HepG2 (cell line): ENCODE measurements around the gene LRRC15. TPM values are rescaled to one million over a fixed set of nuclear protein-coding genes. Genes with fewer than 3 reads are reported as not detected.

Source experiments
- ATAC-seq: fragments of 200-7000 bp; cut with Tn5 transposase; 3 replicates; pipeline ENCODE4 v1.9.1; 2020; ENCODE audit warnings: mild to moderate bottlenecking, moderate library complexity
- BruUV-seq: library from RNA; stranded (reverse); fragments of 400-500 nt; replicated peaks from 2 replicates; lab custom pipeline; 2021; lab: Mats Ljungman, UMichigan
- CTCF ChIA-PET: fragments of 300-600 bp; formaldehyde crosslinking; extraction: SDS; loops from one replicate; lab custom pipeline; 2021; ENCODE audit warnings: low total read pairs, inconsistent platforms, low intra/inter-chr PET ratio; lab: Yijun Ruan, JAX
- POLR2A ChIA-PET: fragments of 350-600 bp; sonication (Branson Sonifier 250); formaldehyde crosslinking; loops from one replicate; lab custom pipeline; 2020; ENCODE audit warnings: antibody characterized with exemption, inconsistent platforms; lab: Yijun Ruan, JAX
- DNase-seq: peaks from one replicate; pipeline ENCODE4 v3.0.0-alpha.2; 2015; ENCODE audit warnings: low spot score
- FAIRE-seq: peaks from 3 replicates; lab custom pipeline; 2011; peaks lifted over from hg19 to GRCh38; lab: Jason Lieb, UNC
- H2AFZ ChIP-seq: one replicate; pipeline ENCODE4 v1.6.1; 2011; ENCODE audit warnings: low read length, inconsistent platforms
- H3K27ac ChIP-seq: fragments of 300-600 bp; 3 replicates; pipeline ENCODE4 v1.8.0; 2011; ENCODE audit warnings: mixed run types, mild to moderate bottlenecking, mixed read lengths, low read length, inconsistent platforms; ENCODE audit not compliant: insufficient read depth; ENCODE audit errors: extremely low read length
- H3K27me3 ChIP-seq, 2 experiments: fragments of 200-600 bp in 1 of 2; 2 replicates in 1 of 2; 3 replicates in 1 of 2; pipeline versions ENCODE4 v1.6.0 to v1.8.0; 2011; ENCODE audit warnings: low read length in 2 of 2, mild to moderate bottlenecking in 2 of 2, moderate library complexity in 2 of 2, inconsistent platforms in 1 of 2; ENCODE audit not compliant: insufficient read depth in 2 of 2, control insufficient read depth in 1 of 2
- H3K36me3 ChIP-seq, 2 experiments: fragments of 200-600 bp in 1 of 2; replicated peaks in 1 of 2; 2 replicates in 1 of 2; 3 replicates in 1 of 2; pipeline versions ENCODE4 v1.5.1 to v1.8.0; 2011; ENCODE audit warnings: low read length in 2 of 2, inconsistent platforms in 1 of 2; ENCODE audit not compliant: insufficient read depth in 2 of 2, control insufficient read depth in 1 of 2
- H3K4me1 ChIP-seq: 2 replicates; pipeline ENCODE4 v1.5.1; 2012; ENCODE audit warnings: low read length, inconsistent platforms; ENCODE audit not compliant: insufficient read depth
- H3K4me2 ChIP-seq: 2 replicates; pipeline ENCODE4 v1.6.0; 2011; ENCODE audit warnings: low read depth, low read length, inconsistent platforms
- H3K4me3 ChIP-seq, 3 experiments: fragments of 200-600 bp in 1 of 3; sonication (generic), shearing (Covaris generic) in 1 of 3; replicated peaks in 1 of 3; 2 replicates each; pipeline ENCODE4 v1.5.1; 2011 to 2016; ENCODE audit warnings: low read length in 3 of 3, inconsistent platforms in 2 of 3, low read depth in 2 of 3, mild to moderate bottlenecking in 2 of 3, control low read depth in 1 of 3, mixed read lengths in 1 of 3; ENCODE audit not compliant: insufficient read depth in 1 of 3
- H3K79me2 ChIP-seq: one replicate; pipeline ENCODE4 v1.6.1; 2011; ENCODE audit warnings: low read length, inconsistent platforms; ENCODE audit not compliant: insufficient read depth
- H3K9ac ChIP-seq: 2 replicates; pipeline ENCODE4 v1.6.0; 2011; ENCODE audit warnings: mild to moderate bottlenecking, low read depth, low read length, inconsistent platforms; ENCODE audit not compliant: insufficient read depth
- H3K9me3 ChIP-seq: 2 replicates; pipeline ENCODE4 v1.5.1; 2012; ENCODE audit warnings: mild to moderate bottlenecking, low read length
- H4K20me1 ChIP-seq: 2 replicates; pipeline ENCODE4 v1.6.0; 2011; ENCODE audit warnings: inconsistent platforms, mild to moderate bottlenecking, low read length, moderate library complexity; ENCODE audit not compliant: insufficient read depth
- BCL3 ChIP-seq: sonication (generic); formaldehyde crosslinking; IDR thresholded peaks from 2 replicates; pipeline ENCODE4 v1.5.1; 2020; ENCODE audit warnings: mild to moderate bottlenecking, missing genetic modification reagents, moderate library complexity
- DMAP1 ChIP-seq: IDR thresholded peaks from 2 replicates; pipeline ENCODE4 v1.6.1; 2016
- GABPA ChIP-seq, 2 experiments: IDR thresholded peaks; 2 replicates each; pipeline ENCODE4 v1.6.1; 2011 to 2016; ENCODE audit warnings: low read depth in 2 of 2, low read length in 1 of 2, missing biosample characterization in 1 of 2, missing genetic modification characterization in 1 of 2
- ISX ChIP-seq: sonication (generic); formaldehyde crosslinking; conservative IDR thresholded peaks from 2 replicates; pipeline ENCODE4 v1.5.0; 2020; ENCODE audit warnings: missing genetic modification reagents
- MIXL1 ChIP-seq: IDR thresholded peaks from 2 replicates; pipeline ENCODE4 v1.6.1; 2016
- MTF1 ChIP-seq: sonication (generic); formaldehyde crosslinking; IDR thresholded peaks from 2 replicates; pipeline ENCODE4 v1.5.0; 2020; ENCODE audit warnings: missing genetic modification reagents
- PHF8 ChIP-seq: sonication (generic); formaldehyde crosslinking; IDR thresholded peaks from 2 replicates; pipeline ENCODE4 v1.5.0; 2020; ENCODE audit warnings: missing genetic modification reagents
- POLR2AphosphoS2 ChIP-seq: IDR thresholded peaks from 2 replicates; pipeline ENCODE4 v1.6.1; 2011; ENCODE audit warnings: low read depth, low read length, improper control_type of control experiment
- RCOR2 ChIP-seq: IDR thresholded peaks from 2 replicates; pipeline ENCODE4 v1.6.1; 2016; ENCODE audit warnings: missing biosample characterization, missing genetic modification reagents
- SMAD9 ChIP-seq: sonication (generic); formaldehyde crosslinking; IDR thresholded peaks from 2 replicates; pipeline ENCODE4 v1.5.1; 2020; ENCODE audit warnings: mild to moderate bottlenecking, missing genetic modification reagents
- SRY ChIP-seq: sonication (generic); formaldehyde crosslinking; IDR thresholded peaks from 2 replicates; pipeline ENCODE4 v1.8.0; 2022; ENCODE audit warnings: mild to moderate bottlenecking, missing genetic modification reagents
- ZBTB1 ChIP-seq: sonication (generic); formaldehyde crosslinking; IDR thresholded peaks from 2 replicates; pipeline ENCODE4 v1.4.0; 2020; ENCODE audit warnings: missing genetic modification reagents, borderline replicate concordance
- ZFP36 ChIP-seq: fragments of 150-350 bp; IDR thresholded peaks from 2 replicates; pipeline ENCODE4 v1.6.1; 2018; ENCODE audit warnings: borderline replicate concordance, low read length, low read depth; ENCODE audit not compliant: partially characterized antibody
- ZNF205 ChIP-seq: IDR thresholded peaks from 2 replicates; pipeline ENCODE4 v1.6.1; 2018; ENCODE audit warnings: missing biosample characterization, missing genetic modification reagents
- ZNF207 ChIP-seq: fragments of 450-650 bp; IDR thresholded peaks from 2 replicates; pipeline ENCODE4 v1.6.1; 2016; ENCODE audit warnings: antibody characterized with exemption, borderline replicate concordance
- ZNF253 ChIP-seq: sonication (generic); formaldehyde crosslinking; IDR thresholded peaks from 2 replicates; pipeline ENCODE4 v1.8.0; 2022; ENCODE audit warnings: mild to moderate bottlenecking, missing genetic modification reagents, borderline replicate concordance
- ZNF562 ChIP-seq: sonication (generic); formaldehyde crosslinking; IDR thresholded peaks from 2 replicates; pipeline ENCODE4 v1.8.0; 2022; ENCODE audit warnings: missing genetic modification reagents, borderline replicate concordance
- WGBS: methylation state at CpG from one replicate; pipeline ENCODE4 v1.1.6; 2017; ENCODE audit warnings: low lambda C conversion rate; 5-methylcytosine and 5-hydroxymethylcytosine counted together
- in situ Hi-C: cut with HindIII; loops from 2 replicates; pipeline ENCODE4 v1.10.0; 2017; ENCODE audit warnings: low pct_unique_long_range_greater_than_20kb; ENCODE audit not compliant: extremely low pct_ligation_motif_present
- intact Hi-C: fragments of 100-400 bp; cut with micrococcal nuclease; formaldehyde crosslinking; loops from one replicate; pipeline ENCODE4 v1.10.0; 2022; ENCODE audit not compliant: unreplicated experiment
- polyA plus RNA-seq, 8 experiments: library from polyadenylated mRNA; depleted of rRNA in 3 of 8; stranded (reverse) in 7 of 8; unstranded in 1 of 8; fragments of >200 nt; fragmentation: Illumina TruSeq in 4 of 8; extraction: Trizol in 4 of 8; gene quantifications; 2 replicates each; pipeline versions ENCODE4 v1.2.1 to v1.2.3, GENCODE V29; 2011 to 2016; ENCODE audit warnings: low read depth in 4 of 8, missing spikeins in 1 of 8, mixed read lengths in 1 of 8; ENCODE audit not compliant: insufficient read depth in 1 of 8
- total RNA-seq, 5 experiments: library from RNA; depleted of rRNA; stranded (reverse); fragments of >200 nt; fragmentation: Illumina TruSeq; extraction: Trizol; gene quantifications; 2 replicates each; pipeline ENCODE4 v1.2.3, GENCODE V29; 2016; ENCODE audit warnings: low read depth in 1 of 5

Gene LRRC15
- total and polyA plus RNA-seq, 2 of the 13 experiments (the other 11 are each of a cell fraction or from before 2014, with no cell fraction given) = not detected

DNA sequence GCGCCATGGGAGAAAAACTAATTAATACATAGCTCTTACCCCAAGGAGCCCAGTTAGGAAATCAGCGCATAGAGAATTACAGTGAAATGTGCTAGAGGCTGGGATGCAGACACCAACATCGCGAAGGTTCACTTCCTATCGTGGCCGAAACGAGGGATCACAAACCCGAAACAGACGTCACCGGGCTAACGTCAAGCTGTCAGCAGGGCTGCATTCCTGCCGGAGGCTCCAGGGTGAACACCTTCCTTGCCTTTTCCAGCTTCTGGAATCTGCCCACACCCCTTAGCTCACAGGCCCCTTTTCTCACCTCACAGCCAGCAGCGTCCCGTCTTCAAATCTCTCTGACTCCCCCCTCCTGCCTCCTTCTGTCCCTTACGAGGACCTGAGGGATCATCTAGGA, 16.5 kb upstream of the LRRC15 start:
- Histone ChIP-seq H3K4me3 (no peak overlapping the region), H3K79me2 (no peaks in the 10 kb centered on the region), H3K36me3 (no peaks in the 10 kb centered on the region), H4K20me1 (no peaks in the 10 kb centered on the region), H3K4me2 (no peak overlapping the region), H3K9me3 (0 out of 2 replicates have a peak, but pooled peaks cover 4% of the 10 kb centered on the region), H2AFZ (no peak overlapping the region), H3K4me1 (peaks cover 9% of the 10 kb centered on the region; the same call in 1 of the 2 replicates), H3K27ac (no peak overlapping the region), H3K27me3 (peaks cover 11 to 54% of the 10 kb centered on the region in 2 experiments; a peak in 4 of 5 replicates), H3K9ac (no peak overlapping the region)
- ChIA-PET POLR2A (no interaction called here), CTCF (no interaction called here)
- no peak for TF ChIP-seq ZFP36
- TF ChIP-seq MIXL1 (CRISPR knock-in tag) = no peak
- no peak for TF ChIP-seq ZNF207
- TF ChIP-seq SMAD9 = no peak
- TF ChIP-seq POLR2AphosphoS2 = no peak
- no peak for TF ChIP-seq GABPA (IDR thresholded peaks at IDR 0.05; ENCODE audit: low read depth, low read length)
- TF ChIP-seq GABPA (CRISPR knock-in tag; IDR thresholded peaks at IDR 0.05; ENCODE audit: low read depth) = no peak
- no peak for TF ChIP-seq BCL3 (CRISPR knock-in tag)
- no peak for TF ChIP-seq SRY
- TF ChIP-seq ZNF205 (CRISPR knock-in tag) = no peak
- no peak for TF ChIP-seq PHF8 (CRISPR knock-in tag)
- no peak for TF ChIP-seq DMAP1 (CRISPR knock-in tag)
- TF ChIP-seq ZNF562 (CRISPR knock-in tag) = no peak
- TF ChIP-seq ZNF253 (CRISPR knock-in tag) = no peak
- no peak for TF ChIP-seq RCOR2 (CRISPR knock-in tag)
- no peak for TF ChIP-seq ISX (CRISPR knock-in tag)
- TF ChIP-seq MTF1 (CRISPR knock-in tag) = no peak
- TF ChIP-seq ZBTB1 = no peak
- DNase-seq (no peak), FAIRE-seq (no peak), ATAC-seq (no peak)
- in situ Hi-C loops (no loop called here), intact Hi-C loops (no loop called here)
- 68% methylated on average over 15 of the region's 15 CpGs for WGBS
- no TSS peak for BruUV-seq
